ENCODE results near the gene SAMD4B. TPM values are rescaled to one million over a fixed set of nuclear protein-coding genes. Genes with fewer than 3 reads are reported as not detected.

Gene SAMD4B
- total RNA-seq, 2 donors from 2014 or later: 44.5 to 72.2 TPM

DNA sequence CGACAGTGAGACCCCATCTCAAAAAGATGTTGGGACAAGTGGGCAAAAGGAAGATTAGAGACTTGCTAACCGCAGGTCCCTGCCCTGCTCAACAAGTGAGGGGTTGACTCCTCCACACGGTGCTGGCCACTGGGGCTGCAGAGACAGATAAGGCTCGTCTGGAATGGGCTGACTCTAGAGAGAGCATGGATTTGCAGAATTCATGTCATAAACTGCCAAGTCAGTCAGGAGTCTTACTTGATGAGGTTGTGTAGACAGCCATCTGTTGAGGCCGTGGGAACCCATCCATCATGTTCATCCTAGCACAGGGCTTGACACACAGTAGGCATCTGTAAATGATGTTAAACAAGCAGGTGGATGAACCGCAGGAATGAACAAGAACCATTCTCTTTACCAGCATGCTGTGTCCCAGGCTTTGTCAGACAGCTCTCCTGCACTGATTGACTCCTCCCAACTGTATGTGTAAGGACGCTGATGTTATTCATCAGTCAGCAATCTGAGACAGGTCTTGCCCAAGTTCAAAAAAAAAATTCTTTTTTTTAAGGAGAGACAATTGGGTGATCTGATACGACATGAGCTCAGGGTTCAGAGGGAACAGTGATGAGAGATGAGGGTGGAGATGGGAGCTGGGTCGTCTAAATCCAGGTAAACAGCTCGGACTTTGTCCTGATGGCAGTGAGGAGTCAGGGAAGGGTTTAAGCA, 39.8 kb downstream of the SAMD4B start:
- DNase-seq: no peak
- ATAC-seq: no peak
- intact Hi-C loops (cut with DNase I): no loop called here

DNA sequence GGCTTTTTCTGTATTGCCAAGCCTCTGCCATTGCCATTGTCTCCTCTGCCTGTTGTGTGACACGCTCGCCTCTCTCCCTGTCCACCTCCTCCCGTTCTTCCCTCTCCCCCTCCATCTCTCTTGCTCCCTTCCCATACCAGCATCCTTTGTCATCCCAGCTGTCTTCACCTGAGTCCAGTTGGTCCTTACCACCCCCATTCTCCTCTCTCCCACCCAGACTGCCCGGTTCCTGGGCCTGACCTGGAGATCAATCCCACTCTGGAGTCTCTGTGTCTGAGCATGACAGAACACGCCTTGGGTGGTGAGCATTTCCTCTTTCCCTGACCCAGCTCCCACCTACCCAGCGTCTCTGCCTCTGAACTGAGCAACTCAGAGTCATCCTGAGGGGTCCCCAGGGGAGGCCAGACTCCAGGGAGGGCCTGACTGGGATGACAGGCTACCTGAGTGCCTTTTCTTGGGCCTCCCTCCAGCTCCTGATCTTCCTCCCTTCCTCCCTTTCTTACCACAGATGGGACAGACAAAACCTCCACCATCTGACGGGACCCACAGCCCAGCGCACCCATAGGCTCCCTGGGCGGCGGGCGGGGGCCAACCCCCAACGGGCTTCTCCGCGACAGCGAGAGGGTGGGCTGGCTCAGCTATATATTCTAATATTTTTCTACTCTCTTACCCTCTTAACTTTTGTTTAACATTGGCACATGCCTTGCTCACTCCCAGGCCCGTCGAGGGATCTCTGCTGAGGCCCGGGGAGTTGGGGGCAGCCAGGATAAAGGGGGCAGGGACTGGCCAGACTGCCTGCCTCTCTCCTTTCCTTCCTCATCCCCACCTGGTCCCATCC, 41.0 kb downstream of the SAMD4B start:
- DNase-seq (no peak), ATAC-seq (no peak)
- intact Hi-C loops (cut with DNase I): no loop called here

GRCh38 chr19:39384839-39385568, 42.8 kb downstream of the SAMD4B start:
- no peak for DNase-seq
- no peak for ATAC-seq

GRCh38 chr19:39385629-39386411, 43.6 kb downstream of the SAMD4B start:
- DNase-seq (no peak), ATAC-seq (no peak)
- intact Hi-C loops (cut with DNase I): no loop called here

More at GRCh38 chr19:39384839-39385568, 42.8 kb downstream of the SAMD4B start:
- intact Hi-C loops (cut with DNase I): no loop called here

DNA sequence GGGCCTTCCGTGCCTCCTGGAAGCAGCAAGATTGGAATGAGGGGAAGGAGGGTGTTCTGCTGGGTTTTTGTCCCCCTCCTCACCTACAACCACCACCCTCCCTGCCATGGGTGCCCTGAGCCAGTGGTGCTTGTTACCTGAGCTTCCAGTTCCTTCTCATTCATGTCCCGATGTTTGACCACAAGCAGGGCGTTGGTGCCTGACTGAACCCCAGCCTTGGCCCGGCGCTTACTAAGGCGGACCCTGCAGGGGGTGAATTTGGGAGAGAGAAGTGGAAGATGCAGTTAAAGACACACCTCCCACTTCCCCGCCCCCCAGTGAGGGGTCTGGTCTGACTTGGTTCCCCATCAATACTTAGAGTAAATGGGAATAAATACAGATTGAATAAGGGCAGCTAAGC, 44.3 kb downstream of the SAMD4B start:
- ATAC-seq: no peak
- no peak for DNase-seq
- intact Hi-C loops (cut with DNase I): no loop called here

- no peak for DNase-seq
- ATAC-seq: no peak
- intact Hi-C loops (cut with DNase I): no loop called here
Measured at GRCh38 chr19:39388657-39389056, 46.4 kb downstream of the SAMD4B start.

DNA sequence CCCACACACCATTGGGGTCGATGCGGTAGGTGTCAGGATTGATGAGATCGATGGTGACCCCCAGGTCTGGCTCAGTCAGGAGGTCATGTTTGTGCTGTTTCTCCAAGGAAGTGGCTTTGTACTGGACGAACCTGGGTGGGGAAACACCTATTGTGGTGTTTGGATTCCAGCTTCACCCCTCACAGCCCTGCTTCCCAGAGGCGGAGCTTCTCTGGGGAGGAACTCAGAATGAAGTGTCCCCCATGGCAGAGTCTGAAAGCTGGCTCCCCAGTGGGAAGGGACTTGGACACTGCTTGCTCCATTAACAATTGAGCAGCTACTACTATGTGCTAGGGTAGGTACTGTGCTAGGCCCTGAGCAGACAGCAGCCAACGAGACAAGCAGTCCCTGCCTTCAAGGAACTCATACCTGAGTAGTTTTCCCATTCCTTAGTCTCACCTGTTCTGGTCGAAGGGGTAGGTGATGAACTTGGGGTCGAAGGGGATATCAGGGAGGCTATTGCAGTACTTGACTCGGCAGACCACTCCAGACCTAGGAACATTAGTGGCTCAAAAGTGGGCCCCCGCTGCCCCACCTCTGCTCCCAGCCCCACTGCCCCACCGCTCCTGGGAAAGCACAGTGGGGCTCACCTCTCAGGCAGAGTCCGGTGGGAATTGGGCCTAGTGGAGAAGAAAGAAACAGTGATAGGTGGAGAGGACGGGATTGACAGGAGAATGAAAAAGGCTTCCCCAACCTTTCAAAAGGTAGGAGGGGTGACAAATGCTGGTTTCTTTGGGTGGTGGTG, 47.6 kb downstream of the SAMD4B start:
- intact Hi-C loops (cut with DNase I): loop anchor here in 1 of 2 donors (1.0 kb wide), 1 partner anchor 47 kb away; no protein-coding TSS in a partner anchor
- no peak for DNase-seq

GRCh38 chr19:39390451-39390750, 48.2 kb downstream of the SAMD4B start:
- DNase-seq (no peak), ATAC-seq (peak in 1 of 2 donors; percentile 27)
- intact Hi-C loops (cut with DNase I): loop anchor here in 1 of 2 donors (1.0 kb wide), 1 partner anchor 47 kb away; no protein-coding TSS in a partner anchor

More for the DNA sequence above, 47.6 kb downstream of the SAMD4B start:
- ATAC-seq: no peak

- ATAC-seq (peak; percentile 97), DNase-seq (peak; percentile 97)
- intact Hi-C loops (cut with DNase I): loop anchor here in 1 of 2 donors (1.0 kb wide), 1 partner anchor 48 kb away; no protein-coding TSS in a partner anchor
Measured at GRCh38 chr19:39390751-39391437, 48.7 kb downstream of the SAMD4B start, which contains the start of the genes MED29 and PAF1. MED29 (plus strand) TSS chr19:39391378; CDS start chr19:39391423, 45 bp downstream. PAF1 (minus strand) TSS chr19:39391106; CDS start chr19:39390864, 242 bp downstream.

DNA sequence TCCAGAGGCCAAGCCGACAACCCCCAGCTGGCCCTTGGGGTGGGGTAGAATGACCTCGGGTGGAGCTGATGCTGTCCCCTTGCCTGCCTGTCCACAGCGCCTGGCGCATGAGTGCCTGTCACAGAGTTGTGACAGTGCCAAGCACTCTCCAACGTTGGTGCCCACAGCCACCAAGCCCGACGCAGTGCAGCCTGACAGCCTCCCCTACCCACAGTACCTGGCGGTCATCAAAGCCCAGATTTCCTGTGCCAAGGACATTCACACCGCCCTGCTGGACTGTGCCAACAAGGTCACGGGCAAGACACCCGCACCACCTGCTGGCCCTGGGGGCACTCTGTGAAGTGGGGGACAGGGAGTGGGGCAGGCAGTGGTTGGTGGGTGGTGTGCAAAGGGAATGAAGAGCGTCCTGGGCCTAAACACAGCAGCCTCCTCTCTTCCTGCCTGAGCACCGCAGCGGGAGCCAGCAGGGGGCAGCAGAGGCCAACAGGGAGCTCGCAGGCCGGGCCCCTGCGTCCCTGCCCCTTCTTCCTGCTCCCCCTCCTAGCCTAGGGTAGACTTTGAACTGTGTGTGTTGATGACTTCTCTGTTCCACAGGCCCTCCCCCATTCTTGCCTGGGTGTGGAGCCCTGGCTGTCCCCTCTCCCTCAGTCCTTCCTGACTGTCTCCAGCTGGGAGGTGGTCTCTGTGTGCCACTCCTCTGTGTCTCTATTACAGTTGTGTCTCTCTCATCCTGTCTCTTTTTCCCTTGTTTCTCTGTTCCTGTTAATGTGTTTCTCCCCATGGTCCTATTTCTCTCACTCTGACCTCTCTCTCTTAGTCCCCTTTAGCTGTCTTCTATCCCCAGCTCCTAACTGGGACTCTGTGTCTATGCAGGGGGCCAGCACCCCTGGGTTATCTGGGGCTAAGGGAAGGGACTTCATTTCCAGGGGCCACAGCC, 55.4 kb downstream of the SAMD4B start:
- ATAC-seq (peak; percentile 80 to 83), DNase-seq (peak; percentile 92)
- intact Hi-C loops (cut with DNase I): loop anchor here in 1 of 2 donors (1.0 kb wide), 1 partner anchor 15 kb away; the partner anchor contains the start of gene PLEKHG2

GRCh38 chr19:39398297-39398864, 56.2 kb downstream of the SAMD4B start:
- ATAC-seq: peak in 1 of 2 donors; percentile 32
- intact Hi-C loops (cut with DNase I): no loop called here
- peak; percentile 80 for DNase-seq

GRCh38 chr19:39399668-39400050, 57.4 kb downstream of the SAMD4B start:
- intact Hi-C loops (cut with DNase I): no loop called here
- ATAC-seq (no peak), DNase-seq (no peak)

- no peak for DNase-seq
- ATAC-seq: no peak
- intact Hi-C loops (cut with DNase I): no loop called here
Measured at GRCh38 chr19:39400061-39400460, 57.8 kb downstream of the SAMD4B start.

DNA sequence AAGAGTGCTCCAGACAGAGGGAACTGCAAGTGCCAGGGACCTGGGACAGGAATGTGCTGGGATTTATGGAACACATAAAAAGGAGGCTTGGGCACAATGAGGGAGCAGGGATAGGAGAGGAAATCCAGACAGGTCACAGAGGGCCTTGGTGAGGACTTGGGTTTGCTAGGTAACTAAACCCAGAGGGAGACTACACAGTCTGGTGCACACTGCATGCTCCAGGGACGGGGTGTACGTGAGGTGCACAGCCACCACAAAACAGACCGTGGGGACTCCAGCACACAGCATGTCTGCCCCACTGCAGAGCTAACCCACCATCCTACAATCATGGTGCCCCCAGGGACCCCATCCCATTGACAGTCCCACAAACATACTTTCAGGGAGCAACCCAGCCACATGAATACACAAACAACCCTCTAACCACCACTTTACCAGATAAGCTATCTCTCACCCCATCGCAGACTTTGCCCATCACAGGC, 58.9 kb downstream of the SAMD4B start:
- no peak for DNase-seq

GRCh38 chr19:39401549-39402345, 59.5 kb downstream of the SAMD4B start:
- DNase-seq (peak; percentile 66), ATAC-seq (no peak)

More for the DNA sequence above, 58.9 kb downstream of the SAMD4B start:
- intact Hi-C loops (cut with DNase I): no loop called here
- no peak for ATAC-seq

More at GRCh38 chr19:39401549-39402345, 59.5 kb downstream of the SAMD4B start:
- intact Hi-C loops (cut with DNase I): no loop called here
